GM12891 (cell line): ENCODE results near the gene NKTR.

Experiments
- PAX5 ChIP-seq: IDR thresholded peaks from 2 replicates; pipeline ENCODE4 v1.6.1; 2011; ENCODE audit warnings: low read length, moderate library complexity, mild to moderate bottlenecking; ENCODE audit not compliant: insufficient read depth, severe bottlenecking
- POLR2A ChIP-seq: IDR thresholded peaks from 2 replicates; pipeline ENCODE4 v1.6.1; 2011; ENCODE audit warnings: low read depth, low read length, control low read depth
- POLR2AphosphoS5 ChIP-seq: IDR thresholded peaks from 2 replicates; pipeline ENCODE4 v1.6.1; 2011; ENCODE audit warnings: low read depth, low read length, control low read depth
- POU2F2 ChIP-seq: IDR thresholded peaks from 2 replicates; pipeline ENCODE4 v1.6.1; 2011; ENCODE audit warnings: low read depth, mild to moderate bottlenecking, control low read depth, low read length, moderate library complexity
- SPI1 ChIP-seq: IDR thresholded peaks from 2 replicates; pipeline ENCODE4 v1.6.1; 2011; ENCODE audit warnings: low read depth, low read length, control low read depth
- TAF1 ChIP-seq: IDR thresholded peaks from 2 replicates; pipeline ENCODE4 v1.6.1; 2011; ENCODE audit warnings: low read depth, low read length, control low read depth

DNA sequence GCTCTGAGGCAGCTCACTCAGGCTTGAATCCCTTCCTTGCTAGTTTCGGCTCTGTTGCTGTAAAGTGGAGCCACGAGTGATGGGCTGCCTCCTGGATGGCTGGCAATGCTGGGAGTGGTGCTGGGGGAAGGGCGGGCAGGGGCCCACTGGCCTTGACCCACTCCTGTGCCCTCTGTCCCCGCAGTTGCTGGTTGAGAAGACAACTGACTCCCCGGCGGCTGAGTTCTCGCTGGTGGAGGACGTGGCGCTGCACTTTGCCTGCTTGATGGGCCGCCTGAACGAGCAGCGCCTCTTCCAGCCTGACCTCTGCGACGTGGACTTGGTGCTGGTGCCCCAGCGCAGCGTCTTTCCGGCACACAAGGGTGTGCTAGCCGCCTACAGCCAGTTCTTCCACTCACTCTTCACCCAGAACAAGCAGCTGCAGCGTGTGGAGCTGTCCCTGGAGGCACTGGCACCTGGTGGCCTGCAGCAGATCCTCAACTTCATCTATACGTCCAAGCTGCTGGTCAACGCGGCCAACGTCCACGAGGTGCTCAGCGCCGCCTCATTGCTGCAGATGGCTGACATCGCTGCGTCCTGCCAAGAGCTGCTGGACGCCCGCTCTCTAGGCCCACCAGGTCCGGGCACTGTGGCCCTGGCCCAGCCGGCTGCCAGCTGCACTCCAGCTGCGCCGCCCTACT, 57.7 kb downstream of the NKTR start:
- TF ChIP-seq TAF1 (no peak), POLR2A (no peak), POLR2AphosphoS5 (no peak), POU2F2 (no peak), SPI1 (no peak), PAX5 (no peak)
